Psoas muscle (tissue), 8 donors: ENCODE measurements around the gene EEF1E1. TPM values are rescaled to one million over a fixed set of nuclear protein-coding genes. Genes with fewer than 3 reads are reported as not detected.
A peak's percentile ranks its signal among the peaks of the same experiment; 100 is the strongest.

Source experiments
- ATAC-seq, 4 donors: fragments of 200-7000 bp; cut with Tn5 transposase; one replicate each; pipeline ENCODE4 v1.9.1; 2020; ENCODE audit warnings: moderate library complexity in 3 of 4, mild to moderate bottlenecking in 2 of 4
- DNase-seq, 2 donors: peaks; one replicate each; pipeline ENCODE4 v3.0.0-alpha.2; 2020
- H3K27ac ChIP-seq: fragments of 200-600 bp; one replicate; pipeline ENCODE4 v1.8.0; 2022
- H3K27me3 ChIP-seq, 3 donors: fragments of 200-600 bp in 1 of 3; one replicate each; pipeline versions ENCODE4 v1.6.1 to v1.8.0; 2013 to 2022; ENCODE audit warnings: low read length in 2 of 3, mild to moderate bottlenecking in 2 of 3, moderate library complexity in 1 of 3; ENCODE audit not compliant: insufficient read depth in 3 of 3
- H3K36me3 ChIP-seq, 2 donors: fragments of 200-600 bp in 1 of 2; one replicate each; pipeline versions ENCODE4 v1.6.1 to v1.8.0; 2013 to 2022; ENCODE audit warnings: low read depth in 1 of 2, mild to moderate bottlenecking in 1 of 2, moderate library complexity in 1 of 2; ENCODE audit not compliant: insufficient read depth in 1 of 2
- H3K4me1 ChIP-seq: fragments of 200-600 bp; one replicate; pipeline ENCODE4 v1.8.0; 2022
- H3K4me3 ChIP-seq: fragments of 200-600 bp; one replicate; pipeline ENCODE4 v1.8.0; 2022; ENCODE audit warnings: mild to moderate bottlenecking
- H3K9me3 ChIP-seq: fragments of 200-600 bp; one replicate; pipeline ENCODE4 v1.8.0; 2022
- WGBS, 3 donors: extraction: QIAGEN DNeasy Blood & Tissue Kit; methylation state at CpG; one replicate each; pipeline versions ENCODE4 v1.1.6 to v1.1.7; 2013; 5-methylcytosine and 5-hydroxymethylcytosine counted together
- intact Hi-C, 2 donors: fragments of 100-400 bp; cut with DNase I; formaldehyde crosslinking; loops; one replicate each; pipeline versions ENCODE4 v1.11.0 to v1.14.2; 2022
- long read RNA-seq, 2 donors: library from polyadenylated mRNA; unstranded; transcript quantifications; one replicate each; pipeline ENCODE4 v2.0.0, GENCODE V29; 2021
- polyA plus RNA-seq, 3 donors: library from polyadenylated mRNA; stranded (reverse); fragments of 200-250 nt; gene quantifications; one replicate each; pipeline ENCODE4 v1.2.3, GENCODE V29; 2013
- total RNA-seq, 4 donors: library from RNA; stranded (reverse); fragmentation: NEBNext Ultra II Directional in 2 of 4; extraction: Animal tissue kit (Norgen Biotek cat#: 25700) in 2 of 4; gene quantifications; one replicate each; pipeline versions ENCODE4 v1.2.1 to v1.2.4, GENCODE V29; 2021 to 2023
- TF ChIP-seq, protein P1 (sequence below): fragments of 200-600 bp; IDR thresholded peaks from one replicate; pipeline ENCODE4 v1.8.0; 2022; ENCODE audit warnings: antibody characterized with exemption
- donor health status: healthy with polysubstance abuse.
- donor health status: DM: no; HTN: no; CAD: no; lungs with moderate emphysema.
- donor health status: Bipolar disorder and iron deficiency.
- donor health status: healthy.
- donor health status: DM: yes; HTN: yes; CAD: no.
- donor health status: DM: no; HTN: no; CAD: no.
- donor health status: DM: no; HTN: no; CAD: no.
- donor health status: DM: yes; HTN: yes; CAD: no.

The EEF1E1 gene
- total RNA-seq, result 10 to 100 TPM; 12.8 to 14.0 (median 13.5) TPM
- 10 to 100 TPM; 18.8 to 24.6 (median 22.1) TPM for polyA plus RNA-seq
- long read RNA-seq, donor 1, transcript EEF1E1-205 (3 exons, 654 nt), result minor isoform, 5 of 14 reads
- long read RNA-seq, donor 1, transcript EEF1E1-201 (4 exons, 1,077 nt), result major isoform, 7 of 14 reads
- long read RNA-seq, donor 1, partial matches to known transcripts, result 0 of 14 reads
- long read RNA-seq, donor 1, other reads (novel, unspliced or antisense), result 0 of 14 reads
- long read RNA-seq, donor 2, transcript EEF1E1-201 (4 exons, 1,077 nt), result major isoform, 9 of 13 reads
- long read RNA-seq, donor 2, partial matches to known transcripts, result 0 of 13 reads
- long read RNA-seq, donor 2, other reads (novel, unspliced or antisense), result 2 of 13 reads

DNA sequence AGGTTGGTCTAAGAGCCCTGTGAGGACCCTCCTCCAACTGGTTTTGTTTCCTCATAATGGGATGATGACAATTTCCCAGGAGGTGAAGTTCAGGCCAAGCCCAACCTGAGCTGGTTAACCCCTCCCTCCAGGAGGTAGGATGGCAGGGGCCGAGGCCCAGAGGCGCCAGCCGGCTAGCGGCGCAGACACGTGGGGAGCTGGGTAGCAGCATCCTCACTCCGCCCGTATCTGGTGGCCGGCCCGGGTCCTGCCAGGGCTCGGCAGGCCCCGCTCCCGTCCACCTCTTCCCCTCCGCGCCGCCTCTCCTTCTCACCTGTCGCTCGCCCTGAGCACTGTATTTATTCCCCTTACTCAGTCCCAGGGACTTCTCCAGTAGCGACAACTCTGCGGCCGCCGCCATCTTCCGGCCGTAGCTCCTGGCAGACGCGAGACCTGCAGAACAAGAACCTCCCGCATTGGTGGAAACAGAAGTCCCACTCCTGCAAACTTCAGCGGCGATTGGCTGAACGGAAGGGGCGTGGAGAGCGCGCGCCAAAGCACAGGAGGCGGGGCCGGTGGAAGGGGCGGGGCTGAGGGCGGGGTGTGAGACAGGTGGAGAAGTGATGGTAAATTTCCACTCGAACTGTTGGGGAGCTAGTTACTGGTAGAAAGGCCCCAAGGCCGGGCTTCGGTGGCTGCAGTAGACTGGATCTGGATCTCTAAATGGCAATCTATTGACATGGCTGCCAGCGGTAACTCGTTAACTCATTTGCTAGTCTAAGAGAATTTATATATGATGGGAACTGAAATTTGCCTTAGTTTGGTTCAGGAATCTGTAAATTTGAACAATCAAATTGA is at the start of gene EEF1E1:
Gene EEF1E1, minus strand, starts transcription at position 427 of the 837 bp plus-strand sequence. Its CDS starts 27 bp downstream, at position 400.
- peak; percentile 100 for ATAC-seq
- H3K4me3 ChIP-seq, result peak within 1 kb of the TSS; percentile 98
- no peaks in the 10 kb centered on the region for H3K4me1 ChIP-seq
- intact Hi-C loops, result loop anchor here in 1 of 2 donors (5.0 to 10.0 kb wide), 2 partner anchors 35 to 332 kb away; partner anchors contain the start of gene SLC35B3
- H3K27ac ChIP-seq, result peak within 1 kb of the TSS; percentile 80
- WGBS, 3 donors, result 1% methylated on average over 33 to 43 of the region's 43 CpGs
- TF ChIP-seq, protein P1, sequence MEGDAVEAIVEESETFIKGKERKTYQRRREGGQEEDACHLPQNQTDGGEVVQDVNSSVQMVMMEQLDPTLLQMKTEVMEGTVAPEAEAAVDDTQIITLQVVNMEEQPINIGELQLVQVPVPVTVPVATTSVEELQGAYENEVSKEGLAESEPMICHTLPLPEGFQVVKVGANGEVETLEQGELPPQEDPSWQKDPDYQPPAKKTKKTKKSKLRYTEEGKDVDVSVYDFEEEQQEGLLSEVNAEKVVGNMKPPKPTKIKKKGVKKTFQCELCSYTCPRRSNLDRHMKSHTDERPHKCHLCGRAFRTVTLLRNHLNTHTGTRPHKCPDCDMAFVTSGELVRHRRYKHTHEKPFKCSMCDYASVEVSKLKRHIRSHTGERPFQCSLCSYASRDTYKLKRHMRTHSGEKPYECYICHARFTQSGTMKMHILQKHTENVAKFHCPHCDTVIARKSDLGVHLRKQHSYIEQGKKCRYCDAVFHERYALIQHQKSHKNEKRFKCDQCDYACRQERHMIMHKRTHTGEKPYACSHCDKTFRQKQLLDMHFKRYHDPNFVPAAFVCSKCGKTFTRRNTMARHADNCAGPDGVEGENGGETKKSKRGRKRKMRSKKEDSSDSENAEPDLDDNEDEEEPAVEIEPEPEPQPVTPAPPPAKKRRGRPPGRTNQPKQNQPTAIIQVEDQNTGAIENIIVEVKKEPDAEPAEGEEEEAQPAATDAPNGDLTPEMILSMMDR, result no peak
- no peaks in the 10 kb centered on the region for H3K36me3 ChIP-seq
- peak; percentile 91 to 95 for DNase-seq
- H3K9me3 ChIP-seq, result no peaks in the 10 kb centered on the region
- H3K27me3 ChIP-seq, result peaks cover 0 to 11% (median 2%) of the 10 kb centered on the region in 3 donors

DNA sequence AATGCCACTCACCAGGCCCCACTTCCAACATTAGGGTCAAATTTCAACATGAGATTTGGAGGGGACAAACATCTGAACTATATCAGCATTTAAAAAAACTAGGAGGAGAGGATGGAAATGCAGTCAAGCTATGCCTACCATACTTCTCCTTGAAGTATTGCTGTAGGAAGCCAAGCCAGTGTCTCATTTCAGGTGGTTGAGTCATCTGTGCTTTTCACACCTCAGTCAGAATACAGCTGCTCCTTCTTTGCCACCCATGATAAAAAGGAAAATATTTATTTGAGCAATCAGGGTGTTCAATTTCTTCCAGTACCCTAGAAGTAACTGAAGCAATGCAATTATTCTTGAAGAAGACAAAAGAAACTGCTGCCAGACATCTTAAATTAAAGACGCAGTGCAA is 47.0 kb upstream of the EEF1E1 start:
- H3K36me3 ChIP-seq, result no peaks in the 10 kb centered on the region
- no peak overlapping the region for H3K4me3 ChIP-seq
- no peaks in the 10 kb centered on the region for H3K27me3 ChIP-seq
- WGBS, 3 donors, result 85 to 94% (median 93%) methylated on average over 1 of the region's 1 CpG
- TF ChIP-seq, protein P1, result no peak
- H3K9me3 ChIP-seq, result no peaks in the 10 kb centered on the region
- H3K4me1 ChIP-seq, result no peaks in the 10 kb centered on the region
- no peak overlapping the region for H3K27ac ChIP-seq
- intact Hi-C loops, result no loop called here
- ATAC-seq (no peak), DNase-seq (no peak)

DNA sequence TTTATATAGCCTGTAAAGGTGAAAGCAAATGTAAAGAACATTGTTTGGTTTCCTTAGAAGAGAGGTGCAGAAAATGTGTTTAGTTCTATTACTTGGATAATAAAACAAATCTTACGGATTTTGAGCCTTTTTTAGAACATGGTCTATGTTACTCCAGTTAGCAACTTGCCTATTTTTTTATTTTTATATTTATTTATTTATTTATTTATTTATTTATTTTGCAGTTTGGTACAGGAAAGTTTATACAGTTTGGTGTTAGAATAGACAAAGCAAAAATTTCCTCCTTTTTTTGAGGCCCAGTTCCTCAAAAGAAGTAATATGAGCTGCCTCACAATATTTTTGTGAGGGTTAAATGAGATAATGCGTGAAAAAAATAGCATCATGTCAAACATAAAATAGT is 41.6 kb upstream of the EEF1E1 start:
- intact Hi-C loops, result no loop called here
- ATAC-seq, result no peak

DNA sequence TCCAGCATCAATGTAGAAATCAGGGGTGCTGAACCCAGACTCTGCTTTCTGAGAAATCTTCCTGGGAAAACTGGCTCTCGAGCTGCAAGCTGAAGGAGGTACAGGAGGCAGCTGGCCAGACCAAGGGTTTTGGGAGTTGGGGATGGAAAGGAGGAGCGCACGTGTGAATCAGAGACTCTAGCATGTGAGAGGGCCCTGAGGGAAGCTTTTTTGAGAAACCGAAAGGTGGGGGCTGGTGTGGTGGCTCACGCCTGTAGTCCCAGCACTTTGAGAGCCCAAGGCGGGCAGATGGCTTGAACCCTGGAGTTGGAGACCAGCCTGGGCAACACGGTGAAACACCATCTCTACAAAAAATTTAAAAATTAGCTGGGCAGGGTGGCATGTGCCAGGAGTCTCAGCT is 37.1 kb upstream of the EEF1E1 start:
- Histone ChIP-seq H3K9me3 (no peaks in the 10 kb centered on the region), H3K36me3 (no peaks in the 10 kb centered on the region), H3K27ac (no peak overlapping the region), H3K27me3 (peaks cover 0 to 4% (median 2%) of the 10 kb centered on the region in 3 donors), H3K4me3 (no peak overlapping the region), H3K4me1 (no peaks in the 10 kb centered on the region)
- DNase-seq (no peak), ATAC-seq (no peak)
- TF ChIP-seq, protein P1, result no peak
- 82 to 92% (median 82%) methylated on average over 7 of the region's 7 CpGs for WGBS, 3 donors
- intact Hi-C loops, result no loop called here

More for the DNA sequence above, 41.6 kb upstream of the EEF1E1 start:
- no peaks in the 10 kb centered on the region for H3K36me3 ChIP-seq
- H3K4me1 ChIP-seq, result no peaks in the 10 kb centered on the region
- no peak for DNase-seq
- TF ChIP-seq, protein P1, result no peak
- no peak overlapping the region for H3K27ac ChIP-seq
- no peaks in the 10 kb centered on the region for H3K27me3 ChIP-seq
- no peaks in the 10 kb centered on the region for H3K9me3 ChIP-seq
- 80 to 88% (median 84%) methylated on average over 2 of the region's 2 CpGs for WGBS, 3 donors
- H3K4me3 ChIP-seq, result no peak overlapping the region
